ENCODE results near the gene TPT1.

The TPT1 gene

DNA sequence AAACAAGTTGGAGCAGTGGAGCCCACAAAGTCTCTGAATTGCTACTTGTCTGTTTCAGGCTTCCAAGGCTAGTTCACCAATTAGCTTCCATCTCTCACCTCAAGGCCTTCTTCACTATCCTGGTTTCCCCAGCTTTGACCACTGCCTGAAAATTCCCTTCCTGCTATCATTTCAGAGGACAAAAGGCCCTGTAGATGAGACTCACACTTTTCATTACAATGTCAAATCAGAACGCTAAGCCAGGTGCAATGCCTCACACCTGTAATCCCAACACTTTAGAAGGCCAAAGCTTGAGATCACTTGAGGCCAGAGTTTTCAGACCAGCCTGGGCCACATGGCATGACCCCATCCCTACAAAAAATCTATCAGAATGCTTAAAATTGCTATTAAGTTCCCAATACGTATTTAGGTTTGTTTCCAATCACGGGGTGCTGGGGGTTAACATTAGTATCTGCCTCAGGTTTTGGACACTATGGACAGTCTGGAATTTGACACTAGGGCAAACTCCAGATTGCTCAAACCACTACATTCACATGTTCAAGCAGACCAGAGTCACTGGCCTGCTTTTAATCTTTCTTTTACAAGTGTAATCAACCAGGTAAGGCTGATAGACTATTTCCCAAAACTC, 5.5 kb downstream of the TPT1 start:
- no peak for DNase-seq (ENCODE audit: low read depth in 1 of 2, low spot score in 1 of 2)

DNA sequence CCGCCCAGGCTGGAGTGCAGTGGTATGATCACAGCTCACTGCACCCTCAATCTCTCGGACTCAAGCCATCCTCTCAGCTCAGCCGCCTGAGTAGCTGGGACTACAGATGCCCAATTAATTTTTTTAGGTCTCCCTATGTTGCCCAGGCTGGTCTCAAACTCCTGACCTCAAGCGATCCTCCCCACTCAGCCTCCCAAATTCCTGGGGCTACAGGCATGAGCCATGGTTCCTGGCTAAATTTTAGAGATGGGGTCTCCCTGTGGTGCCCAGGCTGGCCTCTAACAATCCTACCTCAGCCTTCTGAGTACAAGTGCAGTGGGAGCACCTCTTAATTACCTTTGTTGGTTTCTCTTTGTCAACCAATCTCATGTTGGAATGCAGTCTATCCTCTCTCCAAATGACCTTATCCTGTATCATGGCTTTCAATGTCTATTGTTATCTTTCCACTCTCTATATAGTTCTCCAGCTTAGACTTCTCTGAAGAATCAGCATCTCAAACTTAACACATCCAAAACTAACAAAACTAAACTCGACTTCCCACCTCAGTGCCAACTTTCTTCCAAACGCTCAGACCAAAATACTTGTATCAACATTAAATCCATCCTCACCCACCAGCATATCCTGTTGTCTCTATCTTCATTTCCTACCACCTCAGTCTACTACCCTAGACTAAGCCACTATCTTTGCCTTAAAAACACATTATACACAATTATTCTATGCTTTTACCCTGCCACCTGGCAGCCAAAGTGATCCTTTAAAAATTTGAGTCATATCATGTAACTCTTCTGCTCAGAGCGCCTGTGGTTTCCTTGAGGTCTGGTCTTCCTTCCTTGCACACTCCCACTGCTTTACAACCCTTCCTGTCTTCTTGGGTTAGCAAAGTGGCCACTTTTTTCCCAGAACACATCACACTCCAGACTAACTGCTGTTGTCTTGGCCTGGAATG, 6.7 kb downstream of the TPT1 start:
- no peak for DNase-seq (ENCODE audit: low read depth in 1 of 2, low spot score in 1 of 2)

GRCh38 chr13:45333251-45333976, 7.6 kb downstream of the TPT1 start:
- DNase-seq (ENCODE audit: low read depth in 1 of 2, low spot score in 1 of 2) = no peak

DNA sequence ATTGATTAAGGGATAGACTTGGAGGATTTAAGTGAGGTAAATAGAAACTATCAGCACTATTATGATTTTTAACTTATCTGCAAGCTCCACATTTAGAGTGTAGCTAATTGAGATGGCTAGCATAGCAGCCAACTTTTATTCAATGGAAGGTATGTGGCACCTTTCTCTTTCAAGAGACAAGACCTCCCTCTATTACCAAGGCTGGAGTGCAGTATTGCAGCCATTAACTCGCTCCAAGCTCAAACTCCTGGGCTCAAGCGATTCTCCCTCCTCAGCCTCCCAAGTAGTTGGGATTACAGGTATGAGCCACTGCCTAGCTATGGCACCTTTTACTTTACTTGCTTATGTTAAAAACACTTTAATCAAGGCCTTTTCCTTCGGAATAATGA, 8.2 kb downstream of the TPT1 start:
- no peak for DNase-seq (ENCODE audit: low read depth in 1 of 2, low spot score in 1 of 2)

- no peak for DNase-seq (ENCODE audit: low read depth in 1 of 2, low spot score in 1 of 2)
Measured at GRCh38 chr13:45332036-45332830, 8.8 kb downstream of the TPT1 start.

- DNase-seq (ENCODE audit: low read depth in 1 of 2, low spot score in 1 of 2) = no peak
Measured at GRCh38 chr13:45331692-45332035, 9.3 kb downstream of the TPT1 start.

GRCh38 chr13:45331123-45331619, 9.8 kb downstream of the TPT1 start:
- no peak for DNase-seq (ENCODE audit: low read depth in 1 of 2, low spot score in 1 of 2)

GRCh38 chr13:45328661-45329111, 12.3 kb downstream of the TPT1 start:
- no peak for DNase-seq (ENCODE audit: low read depth in 1 of 2, low spot score in 1 of 2)

GRCh38 chr13:45327253-45327955, 13.6 kb downstream of the TPT1 start:
- no peak for DNase-seq (ENCODE audit: low read depth in 1 of 2, low spot score in 1 of 2)

DNA sequence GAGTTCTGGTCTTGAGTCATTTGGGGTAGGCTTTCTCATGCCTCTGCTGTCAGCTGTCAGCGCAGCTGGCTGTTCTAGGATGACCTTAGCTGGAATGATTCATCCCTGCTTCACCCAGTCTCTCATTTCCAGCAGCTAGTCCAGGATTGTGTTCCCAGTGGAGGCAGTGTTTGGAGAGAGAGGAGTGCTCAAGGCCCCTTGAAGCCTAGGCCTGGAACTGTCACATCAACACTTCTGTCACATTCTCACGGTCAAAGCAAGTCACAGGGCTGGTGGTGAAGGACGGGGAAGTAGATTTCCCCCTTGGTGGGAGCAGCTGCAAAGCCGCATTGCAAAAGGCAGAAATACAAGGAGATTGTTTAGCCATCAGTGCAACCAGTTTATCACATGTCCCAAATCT, 15.2 kb downstream of the TPT1 start:
- no peak for DNase-seq (ENCODE audit: low read depth in 1 of 2, low spot score in 1 of 2)

DNA sequence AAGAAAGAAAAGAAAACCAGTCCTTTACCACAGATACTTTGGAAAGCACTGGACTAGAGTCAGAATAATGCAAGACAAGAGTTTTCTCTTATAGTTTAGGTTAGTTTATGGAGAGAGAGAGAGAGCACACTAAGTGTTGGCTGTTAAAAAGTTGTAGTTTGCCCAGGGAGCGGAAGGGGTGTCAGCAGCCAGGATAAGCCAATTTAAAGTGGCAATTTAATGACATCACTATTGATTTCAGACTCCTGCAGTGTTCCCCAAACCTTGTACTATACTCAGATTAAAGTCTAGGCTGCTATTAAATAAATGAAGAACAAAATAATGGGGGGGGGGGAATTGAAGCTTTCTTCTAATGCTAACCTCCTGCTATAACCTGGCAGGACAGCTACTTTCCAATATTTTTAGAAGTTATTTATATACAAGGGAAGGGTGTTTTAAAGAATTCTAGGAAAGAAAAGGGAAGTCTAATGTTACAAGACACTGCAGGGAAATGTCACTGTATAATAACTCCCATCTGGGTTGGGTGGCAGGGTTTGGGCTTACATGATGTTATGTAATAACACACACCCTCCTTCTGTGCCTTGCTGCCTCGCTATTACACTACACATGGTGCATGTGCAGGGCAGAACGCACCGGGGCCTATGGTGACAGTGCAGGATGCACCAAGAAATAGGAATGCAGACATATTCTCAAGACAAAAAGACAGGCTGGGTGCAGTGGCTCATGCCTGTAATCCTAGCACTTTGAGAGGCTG, 19.9 kb downstream of the TPT1 start:
- no peak for DNase-seq (ENCODE audit: low read depth in 1 of 2, low spot score in 1 of 2)

DNA sequence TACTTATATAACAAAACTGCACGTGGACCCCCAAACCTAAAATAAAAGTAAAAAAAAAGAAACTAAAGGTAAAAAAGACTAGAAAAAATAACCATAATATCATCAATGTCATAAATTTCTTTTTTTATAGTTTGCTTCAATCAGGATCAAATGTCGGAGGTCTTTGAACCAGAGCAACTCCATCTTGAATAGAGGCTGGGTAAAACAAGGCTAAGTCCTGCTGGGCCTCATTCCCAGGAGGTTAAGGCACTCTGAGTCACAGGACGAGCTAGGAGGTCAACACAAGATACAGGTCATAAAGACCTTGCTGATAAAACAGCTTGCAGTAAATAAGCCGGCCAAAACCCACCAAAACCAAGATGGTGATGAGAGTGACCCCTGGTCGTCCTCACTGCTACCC, 24.0 kb downstream of the TPT1 start:
- DNase-seq (ENCODE audit: low read depth in 1 of 2, low spot score in 1 of 2) = no peak

DNA sequence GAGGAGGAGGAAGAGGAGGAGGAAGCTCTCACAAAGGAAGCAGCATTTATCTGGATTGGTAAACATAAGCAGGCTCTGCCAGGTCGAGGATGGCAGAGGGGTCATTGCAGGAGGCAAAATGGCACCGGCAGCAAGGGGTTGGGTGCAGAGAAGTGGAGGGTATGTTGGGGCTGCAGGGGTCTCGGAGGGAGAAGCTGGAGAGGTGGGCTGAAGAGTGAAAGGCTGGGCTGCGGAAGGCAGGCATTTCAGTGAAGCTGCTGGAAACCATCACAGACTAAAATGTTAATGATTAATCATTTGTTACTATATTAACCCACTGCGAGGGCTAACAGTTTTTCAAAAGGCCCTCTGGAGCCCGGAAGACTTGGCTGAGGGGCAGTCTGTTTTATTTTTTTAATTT, 24.6 kb downstream of the TPT1 start:
- no peak for DNase-seq (ENCODE audit: low read depth in 1 of 2, low spot score in 1 of 2)

DNA sequence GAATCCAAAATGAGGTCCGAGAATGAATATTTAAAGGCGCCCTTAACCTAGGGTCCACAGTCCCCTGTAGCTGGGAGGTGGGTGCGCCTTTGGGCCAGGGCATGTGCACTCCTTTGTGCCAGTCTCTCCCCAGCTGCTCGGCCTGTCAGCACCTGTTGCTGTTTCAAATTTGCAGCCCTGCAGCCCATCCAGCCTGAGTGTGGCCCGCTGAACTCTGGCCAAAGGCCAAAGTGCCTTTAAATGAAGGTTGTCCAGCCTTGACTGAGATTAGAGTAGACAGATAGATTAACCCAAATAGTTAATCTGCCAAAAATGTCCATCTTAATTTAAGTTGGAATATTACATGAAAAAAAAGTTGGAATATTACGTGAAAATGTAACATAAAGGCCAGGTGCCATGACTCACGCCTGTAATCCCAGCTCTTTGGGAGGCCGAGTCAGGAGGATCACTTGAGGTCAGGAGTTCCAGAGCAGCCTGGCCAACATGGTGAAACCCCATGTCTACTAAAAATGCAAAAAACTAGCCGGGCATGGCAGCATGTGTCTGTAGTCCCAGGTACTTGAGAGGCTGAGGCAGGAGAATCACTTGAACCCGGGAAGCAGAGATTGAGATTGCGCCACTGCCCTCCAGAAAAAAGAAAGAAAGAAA, 25.3 kb downstream of the TPT1 start:
- DNase-seq (ENCODE audit: low read depth in 1 of 2, low spot score in 1 of 2) = no peak

- DNase-seq (ENCODE audit: low read depth in 1 of 2, low spot score in 1 of 2) = no peak
Measured at GRCh38 chr13:45314822-45315221, 26.2 kb downstream of the TPT1 start.

- DNase-seq (ENCODE audit: low read depth in 1 of 2, low spot score in 1 of 2) = no peak
Measured at GRCh38 chr13:45310341-45311131, 30.4 kb downstream of the TPT1 start.

- DNase-seq (ENCODE audit: low read depth in 1 of 2, low spot score in 1 of 2) = no peak
Measured at GRCh38 chr13:45306966-45307365, 34.0 kb downstream of the TPT1 start.

GRCh38 chr13:45305079-45305478, 35.9 kb downstream of the TPT1 start:
- no peak for DNase-seq (ENCODE audit: low read depth in 1 of 2, low spot score in 1 of 2)

Data from activated T-helper 1 cell treated with anti-CD3 and anti-CD28 coated beads, Interleukin-2, amount 50 U/mL, for 16 hours (primary cell).